GM12873 (cell line): ENCODE results near the gene C2CD4A.

ENCODE experiments used
- TF ChIP-seq, protein P1 (sequence below): IDR thresholded peaks from 2 replicates; pipeline ENCODE4 v1.5.1; 2012; ENCODE audit warnings: low read depth, mild to moderate bottlenecking, moderate library complexity, low read length, control low read depth; ENCODE audit not compliant: insufficient read depth; ENCODE audit errors: missing control alignments

Gene C2CD4A

DNA sequence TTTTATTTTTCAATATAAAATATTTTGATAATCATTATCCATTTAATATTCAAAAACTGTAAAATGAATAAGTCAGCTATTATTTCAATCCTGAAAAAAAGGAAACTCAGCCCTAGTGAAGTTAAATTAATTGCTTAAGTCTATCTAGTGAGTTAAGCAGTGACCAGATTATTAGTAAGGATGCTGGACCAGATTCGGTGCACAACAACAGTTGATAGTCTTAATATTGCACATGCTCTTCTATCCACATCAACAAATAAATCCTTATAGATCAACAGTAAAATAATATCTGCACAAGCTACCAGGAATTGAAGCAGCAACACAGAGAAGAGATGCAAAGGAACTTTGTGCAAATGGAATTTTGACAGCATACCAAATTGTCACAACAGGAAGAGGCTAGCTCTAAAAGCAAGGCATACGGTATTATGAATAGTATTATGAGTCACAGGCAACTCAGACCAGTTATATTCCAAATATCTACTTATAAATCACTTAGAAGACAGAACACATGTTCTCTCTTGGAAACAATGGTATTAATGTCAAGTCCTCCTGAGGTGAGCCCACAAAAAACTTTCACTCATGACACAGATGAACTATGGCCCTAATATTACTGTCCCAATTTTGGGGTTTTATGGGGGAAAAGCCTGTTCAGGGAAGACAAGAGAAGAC, 31.4 kb upstream of the C2CD4A start:
- TF ChIP-seq, protein P1, sequence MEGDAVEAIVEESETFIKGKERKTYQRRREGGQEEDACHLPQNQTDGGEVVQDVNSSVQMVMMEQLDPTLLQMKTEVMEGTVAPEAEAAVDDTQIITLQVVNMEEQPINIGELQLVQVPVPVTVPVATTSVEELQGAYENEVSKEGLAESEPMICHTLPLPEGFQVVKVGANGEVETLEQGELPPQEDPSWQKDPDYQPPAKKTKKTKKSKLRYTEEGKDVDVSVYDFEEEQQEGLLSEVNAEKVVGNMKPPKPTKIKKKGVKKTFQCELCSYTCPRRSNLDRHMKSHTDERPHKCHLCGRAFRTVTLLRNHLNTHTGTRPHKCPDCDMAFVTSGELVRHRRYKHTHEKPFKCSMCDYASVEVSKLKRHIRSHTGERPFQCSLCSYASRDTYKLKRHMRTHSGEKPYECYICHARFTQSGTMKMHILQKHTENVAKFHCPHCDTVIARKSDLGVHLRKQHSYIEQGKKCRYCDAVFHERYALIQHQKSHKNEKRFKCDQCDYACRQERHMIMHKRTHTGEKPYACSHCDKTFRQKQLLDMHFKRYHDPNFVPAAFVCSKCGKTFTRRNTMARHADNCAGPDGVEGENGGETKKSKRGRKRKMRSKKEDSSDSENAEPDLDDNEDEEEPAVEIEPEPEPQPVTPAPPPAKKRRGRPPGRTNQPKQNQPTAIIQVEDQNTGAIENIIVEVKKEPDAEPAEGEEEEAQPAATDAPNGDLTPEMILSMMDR = no peak

DNA sequence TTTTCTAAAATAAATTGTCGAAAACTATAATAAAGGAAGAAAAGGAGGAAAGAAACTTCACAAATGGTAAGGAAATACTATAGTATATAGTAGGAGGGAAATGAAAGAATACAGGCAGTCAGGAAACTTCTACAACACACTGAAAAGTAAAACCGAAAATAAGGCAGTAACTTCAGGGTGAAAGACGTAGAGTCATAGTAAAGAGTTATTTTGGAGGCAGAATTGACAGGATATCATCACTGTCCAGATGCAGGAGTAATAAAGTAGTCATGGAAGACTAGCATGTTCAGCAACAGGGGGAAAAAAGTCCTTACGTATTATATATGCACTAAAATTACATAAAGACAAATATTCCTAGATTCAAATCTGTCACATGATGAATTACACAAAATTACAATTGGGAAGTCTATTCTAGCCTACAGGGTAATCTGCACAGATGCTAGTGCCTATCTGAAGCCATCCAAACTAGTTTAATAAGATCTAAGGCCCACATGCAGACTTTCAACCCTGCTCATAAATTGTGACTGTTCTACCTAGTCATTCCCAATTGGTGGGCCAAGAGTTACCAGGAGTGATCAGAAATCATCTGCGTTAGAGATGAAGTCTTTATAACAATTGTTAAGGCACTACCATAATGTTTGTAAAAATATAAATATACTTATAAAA, 20.6 kb upstream of the C2CD4A start:
- TF ChIP-seq, protein P1 = no peak

DNA sequence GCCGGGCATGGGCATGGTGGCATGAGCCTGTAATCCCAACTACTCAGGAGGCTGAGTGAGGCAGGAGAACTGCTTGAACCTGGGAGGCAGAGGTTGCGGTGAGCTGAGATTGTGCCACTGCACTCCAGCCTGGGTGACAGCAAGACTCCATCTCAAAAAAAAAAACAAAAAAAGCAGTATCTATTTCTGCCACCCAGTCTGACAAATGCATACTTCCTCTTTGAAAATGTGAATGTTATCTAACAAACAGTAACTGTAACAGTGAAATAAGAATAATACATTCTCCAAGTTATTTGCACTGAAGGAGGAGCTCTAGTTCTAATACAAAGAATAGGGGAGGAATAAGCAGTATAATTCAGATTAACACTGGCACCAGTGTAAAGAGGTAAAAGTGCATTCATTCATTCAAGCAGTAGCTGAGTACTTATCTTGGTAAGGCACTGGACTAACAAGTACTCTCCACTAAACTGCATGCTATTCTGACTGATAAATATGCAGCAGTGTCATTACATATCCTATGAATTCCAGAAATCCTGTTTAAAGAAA, 19.4 kb upstream of the C2CD4A start:
- TF ChIP-seq, protein P1 = no peak

DNA sequence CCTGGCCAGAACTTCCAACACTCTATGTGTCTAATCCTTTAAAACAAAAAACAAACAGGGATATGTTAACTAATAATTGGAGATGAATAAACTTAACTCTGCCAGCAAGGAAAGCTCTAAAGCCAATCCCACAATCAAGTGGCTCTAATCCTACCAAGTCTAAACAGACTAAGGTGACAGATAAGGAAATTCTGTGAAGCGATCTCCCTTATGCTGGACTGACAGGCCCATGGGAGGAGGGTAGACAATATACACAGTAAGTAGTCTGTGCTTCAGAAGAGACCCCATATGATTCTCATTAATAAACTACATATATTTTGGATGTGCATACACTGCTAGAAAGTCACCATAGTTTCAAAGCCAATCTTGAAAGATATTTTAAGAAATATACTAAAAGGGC, 16.7 kb upstream of the C2CD4A start:
- TF ChIP-seq, protein P1 = no peak

GRCh38 chr15:62051166-62051565, 15.6 kb upstream of the C2CD4A start:
- TF ChIP-seq, protein P1 = no peak

GRCh38 chr15:62052713-62053112, 14.1 kb upstream of the C2CD4A start:
- TF ChIP-seq, protein P1 = no peak

- TF ChIP-seq, protein P1 = no peak
Measured at GRCh38 chr15:62053439-62054085, 13.2 kb upstream of the C2CD4A start.
